Stimulated activated CD4-positive, alpha-beta T cell treated with anti-CD3 and anti-CD28 coated beads, Interleukin-1b, Interleukin-23, amount 100 ng/mL, for 1 hour (primary cell): ENCODE measurements around the gene COX20.

ENCODE experiments used
- DNase-seq, 2 donors: peaks; one replicate each; pipeline ENCODE4 v3.0.0-alpha.2; 2020; ENCODE audit warnings: low read depth in 2 of 2

Gene COX20

GRCh38 chr1:244874974-244875579 lies 39.6 kb downstream of the COX20 start:
- no peak for DNase-seq

- no peak for DNase-seq
These were observed 40.9 kb downstream of the COX20 start for GRCh38 chr1:244876228-244876910.

DNA sequence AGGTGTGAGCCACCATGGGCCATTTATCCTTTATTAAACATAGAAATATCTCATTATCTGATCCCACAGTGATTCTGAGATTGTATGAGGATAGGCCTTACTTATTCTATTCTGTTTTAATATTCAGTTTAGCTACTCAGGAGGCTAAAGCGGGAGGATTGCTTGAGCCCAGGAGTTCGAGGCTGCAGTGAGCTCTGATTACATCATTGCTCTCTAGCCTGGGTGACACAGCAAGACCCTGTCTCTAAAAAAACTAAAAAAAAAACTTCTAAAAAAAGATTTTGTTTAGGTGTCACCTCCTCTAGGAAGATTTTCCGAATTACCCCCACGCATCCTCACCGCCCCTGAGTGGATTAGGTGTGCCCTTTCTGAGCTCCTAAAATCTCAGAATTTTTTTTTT lies 43.2 kb downstream of the COX20 start:
- DNase-seq, result no peak

- DNase-seq, result no peak
These were observed 46.3 kb downstream of the COX20 start for GRCh38 chr1:244881552-244882280.

GRCh38 chr1:244887281-244887680 lies 51.8 kb downstream of the COX20 start:
- DNase-seq, result no peak

DNA sequence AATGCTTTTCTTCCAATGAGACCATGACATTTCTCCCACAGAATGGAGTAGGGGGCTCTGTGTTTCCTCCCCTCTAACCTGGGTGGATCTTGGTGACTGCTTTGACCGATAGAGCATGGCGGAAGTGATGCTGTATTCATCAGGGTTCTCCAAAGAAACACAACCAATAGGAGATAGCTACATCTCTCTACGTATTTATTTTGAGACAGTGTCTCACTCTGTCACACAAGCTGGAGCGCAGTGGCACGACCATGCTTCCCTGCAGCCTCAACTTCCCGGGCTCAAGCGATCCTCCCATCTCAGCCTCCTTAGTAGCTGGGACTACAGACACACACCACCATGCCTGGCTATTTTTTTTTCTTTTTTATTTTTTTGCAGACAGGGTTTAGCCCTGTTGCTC lies 58.4 kb downstream of the COX20 start:
- DNase-seq, result no peak
